HepG2 (cell line): ENCODE measurements around the gene AHSG. TPM values are rescaled to one million over a fixed set of nuclear protein-coding genes. Genes with fewer than 3 reads are reported as not detected.

ENCODE experiments used
- HOMEZ ChIP-seq: IDR thresholded peaks from 2 replicates; pipeline ENCODE4 v1.6.1; 2016; ENCODE audit warnings: low read depth
- KIAA2018 ChIP-seq: sonication (generic); formaldehyde crosslinking; IDR thresholded peaks from 2 replicates; pipeline ENCODE4 v1.5.0; 2020; ENCODE audit warnings: mild to moderate bottlenecking, missing genetic modification reagents, borderline replicate concordance
- NFE2 ChIP-seq: sonication (generic); formaldehyde crosslinking; IDR thresholded peaks from 2 replicates; pipeline ENCODE4 v1.4.0; 2020; ENCODE audit warnings: missing genetic modification reagents
- NFIC ChIP-seq: IDR thresholded peaks from 2 replicates; pipeline ENCODE4 v1.6.1; 2012; ENCODE audit warnings: mild to moderate bottlenecking, low read length, inconsistent platforms
- NFKBIZ ChIP-seq: IDR thresholded peaks from 2 replicates; pipeline ENCODE4 v1.6.1; 2018; ENCODE audit warnings: missing genetic modification reagents, missing compliant biosample characterization
- NR2F2 ChIP-seq: IDR thresholded peaks from 2 replicates; pipeline ENCODE4 v1.6.1; 2012; ENCODE audit warnings: low read depth, inconsistent platforms, borderline replicate concordance
- PHF5A ChIP-seq: IDR thresholded peaks from one replicate; pipeline ENCODE4 v1.6.1; 2018; ENCODE audit warnings: low read depth, missing genetic modification reagents; ENCODE audit not compliant: unreplicated experiment
- SIN3A ChIP-seq: IDR thresholded peaks from 2 replicates; pipeline ENCODE4 v1.6.1; 2011; ENCODE audit warnings: low read depth, mild to moderate bottlenecking, control low read depth, low read length, borderline replicate concordance
- SNAPC5 ChIP-seq: sonication (generic); formaldehyde crosslinking; IDR thresholded peaks from 2 replicates; pipeline ENCODE4 v1.8.1; 2023; ENCODE audit warnings: mild to moderate bottlenecking, missing genetic modification reagents, borderline replicate concordance
- SOX6 ChIP-seq, 2 experiments: fragments of 450-650 bp in 1 of 2; sonication (generic) in 1 of 2; formaldehyde crosslinking in 1 of 2; IDR thresholded peaks; 2 replicates each; pipeline versions ENCODE4 v1.4.0 to v1.6.1; 2017 to 2020; ENCODE audit warnings: antibody characterized with exemption in 1 of 2, mild to moderate bottlenecking in 1 of 2, missing genetic modification reagents in 1 of 2
- SP5 ChIP-seq: IDR thresholded peaks from 2 replicates; pipeline ENCODE4 v1.6.1; 2016; ENCODE audit warnings: low read depth, borderline replicate concordance
- TBX2 ChIP-seq: sonication (generic); formaldehyde crosslinking; IDR thresholded peaks from 2 replicates; pipeline ENCODE4 v1.5.0; 2020; ENCODE audit warnings: missing genetic modification reagents, mild to moderate bottlenecking, borderline replicate concordance
- THRA ChIP-seq: sonication (generic); formaldehyde crosslinking; IDR thresholded peaks from 2 replicates; pipeline ENCODE4 v1.4.0; 2020; ENCODE audit warnings: missing genetic modification reagents, borderline replicate concordance
- U2AF1 ChIP-seq: fragments of 200-400 bp; formaldehyde crosslinking; optimal IDR thresholded peaks from 2 replicates; pipeline ENCODE3; 2017; ENCODE audit warnings: mild to moderate bottlenecking, low read depth, low read length
- ZFP36L2 ChIP-seq: sonication (generic); formaldehyde crosslinking; IDR thresholded peaks from 2 replicates; pipeline ENCODE4 v1.4.0; 2020; ENCODE audit warnings: missing genetic modification reagents
- ZNF160 ChIP-seq: sonication (generic); formaldehyde crosslinking; IDR thresholded peaks from 2 replicates; pipeline ENCODE4 v1.8.0; 2022; ENCODE audit warnings: mild to moderate bottlenecking, inconsistent platforms, missing genetic modification reagents
- ZNF784 ChIP-seq: sonication (generic); formaldehyde crosslinking; IDR thresholded peaks from 2 replicates; pipeline ENCODE4 v1.5.1; 2020; ENCODE audit warnings: missing genetic modification reagents, mild to moderate bottlenecking, borderline replicate concordance
- polyA plus RNA-seq, 8 experiments: library from polyadenylated mRNA; depleted of rRNA in 3 of 8; stranded (reverse) in 7 of 8; unstranded in 1 of 8; fragments of >200 nt; fragmentation: Illumina TruSeq in 4 of 8; extraction: Trizol in 4 of 8; gene quantifications; 2 replicates each; pipeline versions ENCODE4 v1.2.1 to v1.2.3, GENCODE V29; 2011 to 2016; ENCODE audit warnings: low read depth in 4 of 8, missing spikeins in 1 of 8, mixed read lengths in 1 of 8; ENCODE audit not compliant: insufficient read depth in 1 of 8
- total RNA-seq, 5 experiments: library from RNA; depleted of rRNA; stranded (reverse); fragments of >200 nt; fragmentation: Illumina TruSeq; extraction: Trizol; gene quantifications; 2 replicates each; pipeline ENCODE4 v1.2.3, GENCODE V29; 2016; ENCODE audit warnings: low read depth in 1 of 5

The AHSG gene
- total and polyA plus RNA-seq, 2 of the 13 experiments (the other 11 are each of a cell fraction or from before 2014, with no cell fraction given), result 2,043 to 19,152 TPM

GRCh38 chr3:186599142-186599784, 13.6 kb upstream of the AHSG start (continued):
- TF ChIP-seq SOX6 (IDR thresholded peaks at IDR 0.05), result no peak
- peak; percentile 88 for TF ChIP-seq SOX6 (CRISPR knock-in tag; IDR thresholded peaks at IDR 0.05)
- TF ChIP-seq NFKBIZ (CRISPR knock-in tag), result peak; percentile 72
- TF ChIP-seq PHF5A (CRISPR knock-in tag), result peak; percentile 73
- no peak for TF ChIP-seq SNAPC5 (CRISPR knock-in tag)
- TF ChIP-seq TBX2 (CRISPR knock-in tag), result peak; percentile 73
- TF ChIP-seq ZNF160 (CRISPR knock-in tag), result no peak
- peak; percentile 88 for TF ChIP-seq NR2F2
- no peak for TF ChIP-seq SIN3A
- no peak for TF ChIP-seq ZFP36L2 (CRISPR knock-in tag)
- no peak for TF ChIP-seq HOMEZ (CRISPR knock-in tag)
- peak; percentile 98 for TF ChIP-seq THRA
- no peak for TF ChIP-seq NFE2 (CRISPR knock-in tag)
- no peak for TF ChIP-seq KIAA2018 (CRISPR knock-in tag)
- peak; percentile 13; the same call in 1 of the 2 replicates for TF ChIP-seq SP5 (CRISPR knock-in tag)
- no peak; the same call in 1 of the 2 replicates for TF ChIP-seq ZNF784 (CRISPR knock-in tag)
- no peak for TF ChIP-seq U2AF1
- TF ChIP-seq NFIC, result peak; percentile 78; the same call in 1 of the 2 replicates
